A549 (cell line): ENCODE results near the gene DACH1. TPM values are rescaled to one million over a fixed set of nuclear protein-coding genes. Genes with fewer than 3 reads are reported as not detected.

Source experiments
- ATAC-seq, 2 experiments: fragments of 200-7000 bp in 1 of 2; fragments of >200 bp in 1 of 2; cut with Nextera tagmentation in 1 of 2; cut with Tn5 transposase in 1 of 2; 3 replicates each; pipeline versions ENCODE4 v1.8.0 to v1.9.1; 2018 to 2020; ENCODE audit warnings: mild to moderate bottlenecking in 1 of 2, moderate library complexity in 1 of 2
- CTCF ChIA-PET: fragments of 300-600 bp; sonication (Branson Sonifier 250); formaldehyde crosslinking; extraction: SDS; loops from one replicate; lab custom pipeline; 2021; ENCODE audit warnings: antibody characterized with exemption, inconsistent platforms; lab: Yijun Ruan, JAX
- POLR2A ChIA-PET: fragments of 350-600 bp; formaldehyde crosslinking; extraction: SDS; loops from one replicate; lab custom pipeline; 2021; ENCODE audit warnings: antibody characterized with exemption, inconsistent platforms; lab: Yijun Ruan, JAX
- DNase-seq, 2 experiments: peaks; one replicate each; pipeline versions ENCODE4 v3.0.0 to v3.0.0-alpha.2; 2011 to 2016; ENCODE audit warnings: low read depth in 1 of 2, low spot score in 1 of 2
- FAIRE-seq: peaks from 2 replicates; lab custom pipeline; 2011; peaks lifted over from hg19 to GRCh38; lab: Jason Lieb, UNC
- H3K27ac ChIP-seq, 2 experiments: fragments of >200 bp; sonication (Bioruptor Twin); formaldehyde crosslinking; 3 replicates each; pipeline ENCODE4 v1.5.1; 2016 to 2017
- H3K4me1 ChIP-seq: fragments of >200 bp; sonication (Bioruptor Twin); formaldehyde crosslinking; 3 replicates; pipeline ENCODE4 v1.6.1; 2016
- H3K4me2 ChIP-seq: fragments of >200 bp; sonication (Bioruptor Twin); formaldehyde crosslinking; 3 replicates; pipeline ENCODE4 v1.6.1; 2016
- H3K4me3 ChIP-seq: fragments of >200 bp; sonication (Bioruptor Twin); formaldehyde crosslinking; 3 replicates; pipeline ENCODE4 v1.5.1; 2016
- H3K9me3 ChIP-seq: fragments of >200 bp; sonication (Bioruptor Twin); formaldehyde crosslinking; 3 replicates; pipeline ENCODE4 v1.6.1; 2016
- BHLHE40 ChIP-seq: IDR thresholded peaks from 2 replicates; pipeline ENCODE4 v1.6.1; 2012; ENCODE audit warnings: low read depth, low read length, inconsistent platforms
- CBX8 ChIP-seq: fragments of 200-600 bp; sonication (generic); IDR thresholded peaks from 2 replicates; pipeline ENCODE4 v1.6.1; 2016
- CEBPB ChIP-seq, 2 experiments: fragments of >200 bp in 1 of 2; sonication (Bioruptor Twin) in 1 of 2; formaldehyde crosslinking in 1 of 2; IDR thresholded peaks; 2 replicates each; pipeline ENCODE4 v1.6.1; 2012 to 2016
- CHD2 ChIP-seq: fragments of 150-350 bp; IDR thresholded peaks from 2 replicates; pipeline ENCODE4 v1.6.1; 2014; ENCODE audit warnings: low read length; ENCODE audit not compliant: partially characterized antibody
- EHMT2 ChIP-seq: fragments of 200-600 bp; sonication (generic); IDR thresholded peaks from 2 replicates; pipeline ENCODE4 v1.6.1; 2016; ENCODE audit warnings: antibody characterized with exemption, low read depth, mild to moderate bottlenecking, moderate library complexity
- EP300 ChIP-seq, 2 experiments: fragments of >200 bp; sonication (Bioruptor Twin); formaldehyde crosslinking; IDR thresholded peaks; 2 replicates in 1 of 2; 3 replicates in 1 of 2; pipeline ENCODE4 v1.6.1; 2016 to 2017
- ESRRA ChIP-seq: fragments of 150-350 bp; IDR thresholded peaks from 2 replicates; pipeline ENCODE4 v1.6.1; 2014; ENCODE audit warnings: mild to moderate bottlenecking, low read length, borderline replicate concordance
- FOSB ChIP-seq: fragments of 250-450 bp; sonication (Bioruptor Pico); IDR thresholded peaks from 2 replicates; pipeline ENCODE4 v1.5.0; 2020; ENCODE audit warnings: mild to moderate bottlenecking, moderate library complexity
- HDAC2 ChIP-seq: fragments of 200-600 bp; sonication (generic); IDR thresholded peaks from 2 replicates; pipeline ENCODE4 v1.6.1; 2016
- HEYL ChIP-seq: fragments of 250-450 bp; sonication (Bioruptor Pico); IDR thresholded peaks from 2 replicates; pipeline ENCODE4 v1.8.0; 2021; ENCODE audit warnings: mild to moderate bottlenecking, moderate library complexity
- HOXA7 ChIP-seq: fragments of 250-450 bp; sonication (Bioruptor Pico); IDR thresholded peaks from 2 replicates; pipeline ENCODE4 v1.5.0; 2020; ENCODE audit warnings: mild to moderate bottlenecking, moderate library complexity
- KDM1A ChIP-seq: fragments of 200-600 bp; sonication (generic); IDR thresholded peaks from 2 replicates; pipeline ENCODE4 v1.6.1; 2016; ENCODE audit warnings: low read depth, mild to moderate bottlenecking
- MAZ ChIP-seq: fragments of 150-350 bp; IDR thresholded peaks from 2 replicates; pipeline ENCODE4 v1.6.1; 2014; ENCODE audit warnings: antibody characterized with exemption, low read depth, low read length, borderline replicate concordance
- MYC ChIP-seq: IDR thresholded peaks from 2 replicates; pipeline ENCODE4 v1.6.1; 2012; ENCODE audit warnings: mild to moderate bottlenecking, inconsistent platforms, low read length, improper control_type of control experiment, borderline replicate concordance
- NFE2L2 ChIP-seq: fragments of 150-350 bp; conservative IDR thresholded peaks from 2 replicates; pipeline ENCODE4 v1.6.1; 2014; ENCODE audit warnings: low read length
- NR3C1 ChIP-seq: fragments of >200 bp; sonication (Bioruptor Twin); formaldehyde crosslinking; IDR thresholded peaks from 3 replicates; pipeline ENCODE4 v1.6.1; 2017
- PHF8 ChIP-seq: fragments of 200-600 bp; sonication (generic); IDR thresholded peaks from 2 replicates; pipeline ENCODE4 v1.6.1; 2016; ENCODE audit warnings: low read depth, mild to moderate bottlenecking, antibody characterized with exemption, moderate library complexity, borderline replicate concordance
- POLR2A ChIP-seq: IDR thresholded peaks from 2 replicates; pipeline ENCODE4 v1.6.1; 2012; ENCODE audit warnings: mild to moderate bottlenecking, low read length
- RCOR1 ChIP-seq: fragments of 150-350 bp; IDR thresholded peaks from 2 replicates; pipeline ENCODE4 v1.6.1; 2014; ENCODE audit warnings: antibody characterized with exemption, low read length, low read depth
- REST ChIP-seq: fragments of 200-600 bp; sonication (generic); IDR thresholded peaks from 2 replicates; pipeline ENCODE4 v1.6.1; 2016; ENCODE audit warnings: antibody characterized with exemption, mild to moderate bottlenecking, moderate library complexity
- SMC3 ChIP-seq: fragments of >200 bp; sonication (Bioruptor Twin); formaldehyde crosslinking; IDR thresholded peaks from 3 replicates; pipeline ENCODE4 v1.6.1; 2018; ENCODE audit warnings: inconsistent platforms
- TP53 ChIP-seq: fragments of 250-450 bp; sonication (Bioruptor Pico); IDR thresholded peaks from 2 replicates; pipeline ENCODE4 v1.5.0; 2021; ENCODE audit warnings: mild to moderate bottlenecking, moderate library complexity
- ZC3H11A ChIP-seq: fragments of 450-650 bp; IDR thresholded peaks from 2 replicates; pipeline ENCODE4 v1.6.1; 2014; ENCODE audit warnings: antibody characterized with exemption, mild to moderate bottlenecking
- ZFP36 ChIP-seq: fragments of 450-650 bp; IDR thresholded peaks from 2 replicates; pipeline ENCODE4 v1.6.1; 2014; ENCODE audit warnings: borderline replicate concordance; ENCODE audit not compliant: partially characterized antibody
- WGBS: methylation state at CpG from one replicate; pipeline ENCODE4 v1.1.6; 2017; ENCODE audit errors: missing lambda C conversion rate; 5-methylcytosine and 5-hydroxymethylcytosine counted together
- polyA plus RNA-seq, 4 experiments: library from polyadenylated mRNA; depleted of rRNA in 3 of 4; stranded (reverse); fragments of >200 nt; fragmentation: RNase III in 1 of 4; extraction: RNeasy Plus Mini Kit Qiagen cat#74134 plus additional on column Dnase treatment in 1 of 4; gene quantifications; 2 replicates in 3 of 4; 3 replicates in 1 of 4; pipeline ENCODE4 v1.2.3, GENCODE V29; 2011 to 2017
- TF ChIP-seq, protein P1 (sequence below): IDR thresholded peaks from 2 replicates; pipeline ENCODE4 v1.6.1; 2012
- TF ChIP-seq, protein P2 (sequence below): fragments of 150-350 bp; IDR thresholded peaks from 2 replicates; pipeline ENCODE4 v1.6.1; 2014; ENCODE audit warnings: low read depth, mild to moderate bottlenecking, low read length
- TF ChIP-seq, protein P3 (sequence below): fragments of >200 bp; sonication (Bioruptor Twin); formaldehyde crosslinking; IDR thresholded peaks from 3 replicates; pipeline ENCODE4 v1.6.1; 2016

Gene DACH1
- polyA plus RNA-seq, 2 of the 4 experiments (the other 2 are of a cell fraction): not detected

GRCh38 chr13:71624653-71625600 is 242.1 kb downstream of the DACH1 start:
- CTCF ChIA-PET: no interaction called here
- Histone ChIP-seq H3K4me3 (no peak overlapping the region), H3K27ac (no peak overlapping the region), H3K4me1 (no peaks in the 10 kb centered on the region), H3K9me3 (no peaks in the 10 kb centered on the region), H3K4me2 (no peak overlapping the region)
- no peak for DNase-seq
- TF ChIP-seq, protein P1, sequence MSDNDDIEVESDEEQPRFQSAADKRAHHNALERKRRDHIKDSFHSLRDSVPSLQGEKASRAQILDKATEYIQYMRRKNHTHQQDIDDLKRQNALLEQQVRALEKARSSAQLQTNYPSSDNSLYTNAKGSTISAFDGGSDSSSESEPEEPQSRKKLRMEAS: no peak
- TF ChIP-seq MYC: no peak
- TF ChIP-seq ZC3H11A: no peak
- TF ChIP-seq CHD2: no peak
- TF ChIP-seq TP53 (CRISPR knock-in tag): no peak
- TF ChIP-seq ZFP36: no peak
- TF ChIP-seq, protein P2, sequence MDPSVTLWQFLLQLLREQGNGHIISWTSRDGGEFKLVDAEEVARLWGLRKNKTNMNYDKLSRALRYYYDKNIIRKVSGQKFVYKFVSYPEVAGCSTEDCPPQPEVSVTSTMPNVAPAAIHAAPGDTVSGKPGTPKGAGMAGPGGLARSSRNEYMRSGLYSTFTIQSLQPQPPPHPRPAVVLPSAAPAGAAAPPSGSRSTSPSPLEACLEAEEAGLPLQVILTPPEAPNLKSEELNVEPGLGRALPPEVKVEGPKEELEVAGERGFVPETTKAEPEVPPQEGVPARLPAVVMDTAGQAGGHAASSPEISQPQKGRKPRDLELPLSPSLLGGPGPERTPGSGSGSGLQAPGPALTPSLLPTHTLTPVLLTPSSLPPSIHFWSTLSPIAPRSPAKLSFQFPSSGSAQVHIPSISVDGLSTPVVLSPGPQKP: no peak
- ATAC-seq: no peak
- whole genome bisulfite sequencing: 7% methylated on average over 5 of the region's 5 CpGs
- POLR2A ChIA-PET: no interaction called here
- no peak for FAIRE-seq

GRCh38 chr13:71621174-71622124 is 245.6 kb downstream of the DACH1 start:
- ATAC-seq (no peak), FAIRE-seq (no peak), DNase-seq (no peak)
- H3K9me3 ChIP-seq: no peaks in the 10 kb centered on the region
- no peak overlapping the region for H3K4me3 ChIP-seq
- ChIA-PET CTCF (no interaction called here), POLR2A (no interaction called here)
- H3K27ac ChIP-seq: no peak overlapping the region
- 17% methylated on average over 11 of the region's 11 CpGs for WGBS
- no peak overlapping the region for H3K4me2 ChIP-seq
- TF ChIP-seq BHLHE40 (no peak), NFE2L2 (no peak), ZFP36 (no peak), TP53 (CRISPR knock-in tag) (no peak), SMC3 (no peak), FOSB (CRISPR knock-in tag) (no peak), CEBPB (IDR thresholded peaks at IDR 0.05) (no peak)
- no peaks in the 10 kb centered on the region for H3K4me1 ChIP-seq

DNA sequence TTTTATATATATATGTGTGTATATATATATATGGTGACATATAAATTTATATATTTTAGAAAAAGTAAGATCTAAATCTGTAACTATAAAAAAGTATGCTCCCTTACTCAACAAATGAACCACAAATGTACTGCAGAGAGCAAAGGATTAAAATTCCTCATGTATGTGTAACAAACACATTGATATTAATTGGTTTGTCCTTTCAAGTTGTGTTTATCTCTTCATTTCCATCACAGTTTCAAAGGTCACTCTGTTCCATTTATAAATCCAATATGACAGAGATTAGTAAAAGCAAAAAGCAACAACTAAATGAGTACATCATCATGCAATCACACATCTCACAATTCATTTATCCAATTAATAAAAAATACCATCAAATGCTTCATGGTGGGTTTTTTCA is 247.9 kb downstream of the DACH1 start:
- DNase-seq (no peak), ATAC-seq (no peak), FAIRE-seq (no peak)
- Histone ChIP-seq H3K27ac (no peak overlapping the region), H3K9me3 (no peaks in the 10 kb centered on the region), H3K4me2 (no peak overlapping the region), H3K4me3 (no peak overlapping the region), H3K4me1 (no peaks in the 10 kb centered on the region)
- CTCF ChIA-PET: no interaction called here
- POLR2A ChIA-PET: no interaction called here
- TF ChIP-seq HOXA7 (CRISPR knock-in tag) (no peak), RCOR1 (no peak), KDM1A (no peak), PHF8 (no peak), MAZ (no peak), CBX8 (no peak), REST (no peak), CHD2 (no peak), ESRRA (no peak), EP300 (IDR thresholded peaks at IDR 0.05) (no peak), HEYL (CRISPR knock-in tag) (no peak), NR3C1 (no peak), POLR2A (no peak), BHLHE40 (no peak), EHMT2 (no peak), HDAC2 (no peak)
- TF ChIP-seq, protein P3, sequence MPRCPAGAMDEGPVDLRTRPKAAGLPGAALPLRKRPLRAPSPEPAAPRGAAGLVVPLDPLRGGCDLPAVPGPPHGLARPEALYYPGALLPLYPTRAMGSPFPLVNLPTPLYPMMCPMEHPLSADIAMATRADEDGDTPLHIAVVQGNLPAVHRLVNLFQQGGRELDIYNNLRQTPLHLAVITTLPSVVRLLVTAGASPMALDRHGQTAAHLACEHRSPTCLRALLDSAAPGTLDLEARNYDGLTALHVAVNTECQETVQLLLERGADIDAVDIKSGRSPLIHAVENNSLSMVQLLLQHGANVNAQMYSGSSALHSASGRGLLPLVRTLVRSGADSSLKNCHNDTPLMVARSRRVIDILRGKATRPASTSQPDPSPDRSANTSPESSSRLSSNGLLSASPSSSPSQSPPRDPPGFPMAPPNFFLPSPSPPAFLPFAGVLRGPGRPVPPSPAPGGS: no peak
